Activated CD4-positive, alpha-beta T cell treated with anti-CD3 and anti-CD28 coated beads, Interleukin-2, Interleukin-6, amounts not matched to agents 100 ng/mL and 50 ng/mL, durations not matched to agents 16 hours and 8 hours (primary cell): ENCODE measurements around the gene COBL.
A peak's percentile ranks its signal among the peaks of the same experiment; 100 is the strongest.

Source experiments
- DNase-seq: peaks from one replicate; pipeline ENCODE4 v3.0.0-alpha.2; 2020

The COBL gene

GRCh38 chr7:51067258-51067657 is 249.4 kb downstream of the COBL start:
- DNase-seq = no peak

DNA sequence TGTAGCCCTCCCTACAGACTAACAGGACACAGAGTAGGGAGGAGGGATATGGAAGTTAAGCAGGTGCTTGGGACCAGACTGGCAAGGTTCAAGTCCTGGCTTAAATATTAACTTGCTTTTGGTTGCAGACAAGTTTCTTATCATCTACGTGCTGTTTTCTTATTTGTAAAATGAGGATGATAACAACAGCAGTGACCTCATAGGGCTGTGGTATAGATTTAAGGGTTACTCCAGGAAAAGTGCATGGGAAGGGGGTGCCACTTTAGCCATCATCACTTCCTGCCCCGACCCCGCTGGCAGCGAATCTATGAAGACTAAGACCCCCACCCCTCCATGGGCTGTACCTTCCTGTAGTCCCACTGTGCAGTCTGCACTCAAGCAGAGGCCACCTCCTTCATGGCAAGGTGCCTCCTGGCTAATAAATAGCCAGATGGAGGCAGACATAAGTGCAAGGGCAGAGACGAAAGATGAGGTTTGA is 250.2 kb downstream of the COBL start:
- DNase-seq = no peak

DNA sequence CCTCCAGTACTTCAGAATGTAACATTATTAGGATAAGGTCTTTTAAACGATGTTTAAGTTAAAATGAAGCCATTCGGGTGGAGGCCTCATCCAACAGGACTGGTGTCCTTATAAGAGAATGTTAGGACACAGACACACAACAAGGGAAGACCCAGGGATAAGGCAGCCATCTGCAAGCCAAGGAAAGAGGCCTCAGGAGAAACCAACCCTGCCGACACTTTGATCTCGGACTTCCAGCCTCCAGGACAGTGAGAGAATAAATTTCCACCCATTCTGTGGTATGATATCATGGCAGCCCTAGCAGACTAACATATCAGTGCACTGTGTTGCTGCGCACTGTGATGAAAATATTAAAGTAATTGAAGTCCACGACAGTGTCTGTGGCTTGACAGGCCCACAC is 250.8 kb downstream of the COBL start:
- no peak for DNase-seq

DNA sequence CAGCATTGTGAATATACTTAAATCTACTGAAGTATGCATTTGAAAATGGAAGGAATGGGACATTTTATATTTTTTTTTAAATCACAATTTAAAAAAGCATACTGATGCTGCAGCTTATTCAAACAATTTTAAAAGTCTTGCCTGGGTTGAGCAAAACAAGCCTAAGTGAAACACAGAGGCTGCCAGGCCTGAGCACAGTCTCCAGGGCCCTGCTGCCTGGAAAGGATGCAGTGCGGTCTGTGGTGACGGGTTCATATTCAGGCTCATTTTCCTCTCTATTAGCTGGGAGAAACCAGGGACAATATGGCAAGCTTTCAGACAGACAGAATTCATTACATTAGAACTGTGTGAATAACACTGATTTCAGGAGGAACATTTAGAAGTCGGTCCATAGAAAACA is 251.9 kb downstream of the COBL start:
- DNase-seq = no peak

DNA sequence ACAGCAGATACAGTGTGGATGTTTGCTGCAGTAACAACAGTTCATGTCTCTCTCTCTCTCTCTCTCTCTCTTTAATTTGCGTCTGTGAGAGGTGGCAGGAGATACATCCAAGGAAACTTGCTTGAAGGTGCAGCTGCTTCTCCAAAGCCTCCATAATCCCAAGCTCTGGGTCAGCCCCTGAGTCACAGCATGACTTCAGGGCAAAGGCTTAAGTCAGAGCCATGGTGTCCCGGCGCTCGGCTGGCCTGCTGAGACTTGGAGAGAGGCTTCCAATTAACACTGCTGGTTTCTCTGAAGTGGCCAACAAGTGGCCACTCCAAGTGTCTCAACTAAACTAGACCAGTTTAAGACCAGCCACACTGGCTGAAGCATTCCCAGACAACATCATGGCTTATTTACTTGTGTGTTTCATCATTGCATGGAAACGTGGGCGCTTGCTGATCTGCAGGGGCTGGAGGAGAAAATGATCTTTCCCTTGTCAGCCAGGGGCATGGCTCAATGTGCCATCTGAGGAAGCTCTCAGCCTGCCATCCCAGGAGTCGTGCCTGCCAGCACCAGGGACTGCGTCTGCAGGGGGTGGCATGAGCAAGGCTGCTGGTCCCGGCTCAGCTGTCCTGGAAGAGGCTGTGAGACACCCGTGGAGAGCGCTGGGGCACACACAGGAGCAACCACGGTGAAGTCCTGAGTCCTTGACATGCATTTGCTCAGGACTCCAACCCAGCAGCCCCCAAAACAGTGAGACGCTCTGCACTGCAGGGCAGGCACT is 254.2 kb downstream of the COBL start:
- DNase-seq = no peak

DNA sequence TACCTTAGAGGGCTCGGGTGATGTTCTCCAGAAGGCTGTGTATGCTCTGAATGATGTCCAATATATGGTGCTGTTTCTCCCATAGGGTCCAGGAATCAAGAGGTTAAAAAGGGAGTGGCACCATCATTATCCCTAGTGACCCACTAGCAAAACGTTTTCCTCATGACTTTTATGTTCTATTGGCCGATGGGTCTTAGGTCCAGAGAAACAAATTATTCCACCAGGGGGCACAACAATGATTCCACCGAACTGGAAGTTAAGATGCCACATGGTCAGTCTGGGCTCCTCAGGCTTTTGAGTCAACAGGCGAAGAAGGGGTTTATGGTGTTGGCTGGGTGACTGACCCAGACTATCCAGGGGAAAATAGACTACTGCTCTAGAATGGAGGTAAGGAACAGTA is 256.1 kb downstream of the COBL start:
- DNase-seq = peak; percentile 3

DNA sequence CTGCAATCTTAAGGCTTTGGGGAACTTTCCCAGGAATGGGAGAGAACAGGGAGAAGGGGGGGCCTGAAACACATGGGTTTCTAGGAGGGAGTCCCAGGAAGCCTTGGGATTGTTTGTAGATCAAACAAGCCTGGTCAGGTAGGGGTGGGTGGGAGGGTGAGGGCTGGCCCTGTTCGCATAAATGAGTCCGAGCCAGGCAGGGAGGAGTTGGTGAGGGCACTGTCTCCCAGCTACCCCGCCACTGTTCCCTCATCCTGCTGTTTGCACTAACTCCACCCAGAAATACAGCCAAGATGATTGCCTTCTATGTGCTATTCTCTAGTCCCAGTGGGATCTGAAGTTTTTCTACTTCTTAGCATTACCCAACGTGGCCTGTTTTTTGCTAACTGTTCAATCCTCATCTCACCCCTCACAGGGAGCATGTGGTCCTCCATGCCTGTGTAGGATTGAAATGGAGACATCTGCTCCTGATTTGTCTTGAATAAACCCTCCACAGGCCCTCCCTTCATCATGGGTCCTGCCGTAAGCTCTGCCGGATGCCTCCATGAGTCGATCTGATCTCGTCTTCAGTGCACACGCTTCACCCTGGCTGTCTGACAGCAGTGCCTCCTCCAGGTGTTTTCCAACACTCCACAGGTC is 257.0 kb downstream of the COBL start:
- DNase-seq = no peak

DNA sequence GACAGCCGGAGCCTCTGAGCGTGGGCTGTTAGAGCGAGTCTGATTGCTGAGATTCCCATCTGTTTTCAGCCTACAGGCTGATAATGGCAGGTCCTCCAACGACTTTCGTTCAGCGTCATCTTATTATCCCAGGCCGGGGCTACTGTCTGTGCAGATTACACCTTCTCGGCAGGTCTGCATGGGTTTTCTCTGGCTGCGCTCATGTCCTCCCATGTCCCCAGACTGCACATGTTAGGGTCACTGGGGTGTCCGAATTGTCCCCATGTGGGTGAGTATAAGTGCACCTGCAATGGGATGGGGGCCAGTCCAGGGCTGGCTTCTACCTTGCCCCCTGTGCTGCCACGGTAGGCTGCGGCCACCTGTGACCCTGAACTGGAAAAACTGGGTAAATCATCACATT is 257.8 kb downstream of the COBL start:
- no peak for DNase-seq

DNA sequence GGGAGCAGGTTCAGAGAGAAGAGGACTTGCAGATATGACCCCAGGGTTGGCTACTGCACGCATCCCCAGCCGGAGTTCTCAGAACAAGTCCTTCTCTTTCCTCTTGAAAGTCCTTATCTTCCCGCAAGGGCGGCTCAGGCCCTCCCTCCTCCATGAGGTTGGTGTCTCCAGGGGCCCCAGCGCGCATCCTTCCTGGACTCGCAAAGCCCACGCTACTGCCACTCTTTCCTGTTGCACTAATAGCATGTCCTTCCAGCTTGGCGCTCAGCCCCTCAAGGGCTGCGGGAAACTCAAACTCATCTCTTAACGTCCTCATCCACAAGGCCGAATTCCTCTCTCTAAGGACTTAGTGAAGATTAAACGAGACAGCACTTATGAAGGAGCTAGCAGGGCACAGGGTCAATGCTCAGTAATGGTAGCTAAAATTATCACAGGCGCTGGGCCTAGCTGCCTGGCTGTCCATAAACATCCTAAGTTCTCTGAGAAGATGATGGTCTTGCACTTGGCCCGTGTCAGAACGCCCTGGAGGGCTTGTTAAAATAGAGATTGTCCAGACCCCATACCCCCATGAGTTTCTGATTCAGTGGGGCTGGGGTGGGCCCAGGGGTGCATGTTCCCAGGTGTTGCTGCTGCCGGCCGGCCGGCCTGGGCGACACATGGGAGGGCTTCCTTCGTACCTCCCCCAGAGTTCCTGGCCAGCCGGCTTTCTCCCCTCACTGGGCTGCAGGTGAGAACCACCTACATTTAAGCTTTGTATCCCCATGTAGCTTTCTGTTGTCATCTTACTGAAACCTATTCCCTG is 261.4 kb downstream of the COBL start:
- no peak for DNase-seq

GRCh38 chr7:51054231-51054630 is 262.4 kb downstream of the COBL start:
- DNase-seq = no peak

GRCh38 chr7:51053160-51053925 is 263.3 kb downstream of the COBL start:
- DNase-seq = no peak

- DNase-seq = no peak
Observed at GRCh38 chr7:51046482-51046881, 270.1 kb downstream of the COBL start.

GRCh38 chr7:51046103-51046466 is 270.5 kb downstream of the COBL start:
- DNase-seq = no peak

DNA sequence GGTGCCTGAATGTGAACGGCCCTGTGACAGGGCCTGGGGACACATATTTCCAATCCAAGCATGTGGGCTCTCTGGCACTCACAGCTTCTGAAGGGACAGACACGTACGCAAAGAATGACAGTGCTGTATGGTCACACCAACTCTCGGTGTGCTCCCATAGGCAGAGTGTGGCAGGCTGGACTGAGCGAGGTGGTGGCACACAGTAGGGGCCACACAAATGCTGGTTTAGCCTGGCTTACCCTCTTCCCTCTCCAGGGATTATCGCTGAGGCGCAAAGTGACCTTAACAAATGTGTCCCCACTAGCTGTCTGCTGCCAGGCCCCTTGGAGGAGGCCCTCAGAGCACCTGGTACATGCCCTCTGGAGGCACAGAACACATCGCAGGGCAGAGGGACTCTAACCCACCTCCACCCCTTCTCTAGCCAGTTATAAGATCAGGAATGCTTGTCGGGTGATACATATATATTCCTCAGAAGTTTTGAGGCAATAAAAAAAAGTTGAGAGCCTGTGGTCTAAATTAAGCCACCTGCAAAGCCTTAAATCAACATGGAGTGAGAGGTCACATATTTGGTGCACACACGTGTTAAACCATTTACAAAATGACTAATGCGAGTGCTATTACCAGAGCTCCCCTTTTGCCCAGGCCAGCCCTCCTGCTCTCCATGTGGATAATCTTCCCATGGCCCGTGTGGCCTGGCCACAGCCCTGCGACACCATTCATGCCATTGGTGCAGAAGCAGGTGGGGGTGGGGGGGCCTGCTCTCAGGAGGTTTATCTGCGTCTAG is 271.1 kb downstream of the COBL start:
- DNase-seq = no peak

- no peak for DNase-seq
Observed at GRCh38 chr7:51043461-51043860, 273.1 kb downstream of the COBL start.

GRCh38 chr7:51040787-51041186 is 275.8 kb downstream of the COBL start:
- DNase-seq = no peak

- DNase-seq = no peak
Observed at GRCh38 chr7:51038573-51038972, 278.0 kb downstream of the COBL start.

DNA sequence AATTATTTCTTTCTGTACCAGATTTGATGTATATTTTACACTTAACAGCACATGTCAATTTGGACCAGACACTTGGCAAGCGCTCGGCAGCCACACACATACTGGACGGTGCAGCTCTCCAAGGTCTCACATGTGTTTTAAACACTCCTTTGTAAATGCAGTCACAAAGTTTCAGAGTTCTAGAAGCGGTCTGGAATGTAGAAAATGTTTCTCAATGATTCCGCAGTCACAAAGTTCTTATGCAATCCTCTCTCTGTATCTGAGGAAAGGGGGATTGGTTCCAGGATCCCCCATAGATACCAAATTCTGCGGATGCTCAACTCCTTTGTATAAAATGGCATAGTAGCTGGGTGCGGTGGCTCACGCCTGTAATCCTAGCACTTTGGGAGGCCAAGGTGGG is 280.9 kb downstream of the COBL start:
- DNase-seq = no peak

DNA sequence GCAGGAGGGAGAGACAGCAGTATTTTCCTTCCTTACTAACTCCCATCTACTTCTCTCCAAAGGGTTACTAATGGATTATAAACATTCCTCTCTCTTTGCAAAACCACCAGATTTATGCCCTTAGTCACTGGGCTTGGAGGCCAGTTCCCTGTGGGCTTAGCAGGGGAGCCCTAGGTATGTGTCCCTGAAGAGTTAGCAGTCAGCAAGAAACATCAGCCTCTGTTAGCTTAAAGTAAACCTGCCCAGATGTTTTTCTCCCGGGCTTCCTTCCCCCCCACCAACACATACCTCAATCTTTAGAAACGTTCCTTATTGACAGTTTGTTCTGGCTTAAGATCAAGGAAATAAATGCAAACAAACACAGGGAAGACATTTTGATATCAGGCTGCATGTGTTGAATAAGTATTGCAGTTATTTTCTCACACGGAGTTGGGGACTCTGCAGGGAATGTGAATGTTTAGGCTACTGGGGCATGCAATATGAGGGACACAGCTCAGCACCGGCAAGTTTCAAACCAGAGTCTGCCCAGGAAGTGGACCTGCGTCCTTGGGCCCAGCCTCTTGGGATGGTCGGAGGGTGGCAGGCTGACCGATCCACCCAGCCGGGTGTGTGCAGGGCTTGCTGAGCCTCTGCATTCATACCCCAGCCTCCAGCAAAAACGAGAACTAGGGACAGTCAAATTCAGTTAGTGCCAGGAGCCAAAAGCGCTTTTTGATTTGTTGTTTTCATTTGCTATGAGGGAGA is 281.9 kb downstream of the COBL start:
- no peak for DNase-seq

DNA sequence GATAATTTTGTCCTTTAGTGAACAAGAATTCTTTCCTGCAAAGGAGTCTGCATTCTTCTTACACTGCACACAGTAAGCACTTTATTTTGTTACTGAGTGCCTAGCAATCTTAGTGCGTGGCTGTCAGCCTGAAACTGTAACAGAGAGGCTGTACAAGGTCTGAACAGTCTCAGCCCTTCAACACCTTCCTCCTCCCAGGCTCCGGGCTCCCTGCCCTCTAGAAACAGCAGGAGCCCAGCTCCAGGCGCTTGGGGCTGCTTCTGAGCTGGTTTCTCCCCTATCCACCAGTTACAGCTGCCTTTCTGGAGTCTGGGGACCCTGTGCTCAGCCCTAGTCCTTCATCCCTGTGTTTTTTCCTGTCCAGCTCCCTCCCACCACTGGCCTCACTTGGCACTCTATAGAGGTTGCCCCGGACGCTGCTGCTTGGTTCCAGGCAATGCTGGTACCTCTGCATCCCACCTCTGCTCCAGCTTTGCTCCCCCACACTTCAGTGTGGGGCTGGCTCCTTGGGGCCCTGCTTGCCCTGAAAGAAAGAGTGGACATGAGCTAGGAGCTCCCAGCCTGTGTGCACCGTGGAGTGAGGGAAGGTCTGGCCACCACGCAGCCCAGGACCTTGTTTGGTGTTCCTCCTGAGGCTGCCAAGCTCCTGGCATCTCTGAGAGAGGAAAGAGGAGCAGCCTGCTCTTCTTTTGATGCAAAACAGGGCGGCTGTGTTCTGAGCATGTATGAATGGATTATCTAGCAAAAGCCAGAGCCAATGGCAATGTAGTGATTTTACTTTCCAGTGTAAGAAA is 282.7 kb downstream of the COBL start:
- no peak for DNase-seq
